Pancreas (tissue), 10 donors: Measurements from ENCODE around the gene MAP2K4. TPM values are rescaled to one million over a fixed set of nuclear protein-coding genes. Genes with fewer than 3 reads are reported as not detected.

Source experiments
- ATAC-seq, 4 donors: fragments of 200-7000 bp; cut with Tn5 transposase; one replicate each; pipeline versions ENCODE4 v1.8.0 to v1.9.1; 2020; ENCODE audit warnings: mild to moderate bottlenecking in 4 of 4, moderate library complexity in 4 of 4
- DNase-seq, 6 donors: peaks; one replicate each; pipeline ENCODE4 v3.0.0-alpha.2; 2020
- FAIRE-seq: peaks from 2 replicates; lab custom pipeline; 2012; peaks lifted over from hg19 to GRCh38; lab: Jason Lieb, UNC
- H3K27ac ChIP-seq, 4 donors: fragments of 200-600 bp; sonication (generic); 1 replicate in 3 of 4; 2 replicates in 1 of 4; pipeline versions ENCODE4 v1.5.0 to v1.8.0; 2020
- H3K27me3 ChIP-seq, 4 donors: fragments of 200-600 bp; one replicate each; pipeline ENCODE4 v1.8.0; 2021
- H3K36me3 ChIP-seq, 3 donors: fragments of 200-600 bp; sonication (generic) in 1 of 3; one replicate each; pipeline versions ENCODE4 v1.5.0 to v1.8.0; 2020 to 2021
- H3K4me1 ChIP-seq, 3 donors: fragments of 200-600 bp; one replicate each; pipeline ENCODE4 v1.8.0; 2021
- H3K4me3 ChIP-seq, 4 donors: fragments of 200-600 bp; sonication (generic) in 2 of 4; one replicate each; pipeline versions ENCODE4 v1.5.0 to v1.8.0; 2020 to 2021
- H3K9me3 ChIP-seq, 4 donors: fragments of 200-600 bp; one replicate each; pipeline ENCODE4 v1.8.0; 2021
- CTCF ChIP-seq, 4 donors: fragments of 200-600 bp; sonication (generic) in 3 of 4; IDR thresholded peaks; one replicate each; pipeline versions ENCODE4 v1.5.0 to v1.8.0; 2021; ENCODE audit warnings: antibody characterized with exemption in 4 of 4
- WGBS, 2 donors: extraction: QIAGEN DNeasy Blood & Tissue Kit; methylation state at CpG; one replicate each; pipeline ENCODE4 v1.1.7; 2013; 5-methylcytosine and 5-hydroxymethylcytosine counted together
- intact Hi-C, 3 donors: fragments of 100-400 bp; cut with DNase I; formaldehyde crosslinking; loops; one replicate each; pipeline versions ENCODE4 v1.11.1 to v1.14.2; 2022
- polyA plus RNA-seq, 2 donors: library from polyadenylated mRNA; stranded (reverse); fragments of 200-250 nt; gene quantifications; one replicate each; pipeline ENCODE4 v1.2.3, GENCODE V29; 2013
- total RNA-seq, 6 donors: library from RNA; stranded (reverse); fragmentation: NEBNext Ultra II Directional in 4 of 6; extraction: Animal tissue kit (Norgen Biotek cat#: 25700) in 4 of 6; gene quantifications; one replicate each; pipeline versions ENCODE4 v1.2.1 to v1.2.4, GENCODE V29; 2021 to 2023
- donor health status: healthy with polysubstance abuse.
- donor health status: DM: no; HTN: no; CAD: no; lungs with moderate emphysema.
- donor health status: DM: no; HTN: no; CAD: no.
- donor health status: control.
- donor health status: control.
- donor health status: Bipolar disorder and iron deficiency.
- donor health status: DM: yes; HTN: yes; CAD: no.
- donor health status: DM: no; HTN: no; CAD: no.
- donor health status: DM: no; HTN: no; CAD: no.
- donor health status: DM: yes; HTN: yes; CAD: no.

MAP2K4 gene
- total and polyA plus RNA-seq, 8 donors, result 4.9 to 20.4 (median 12.7) TPM

GRCh38 chr17:12127177-12127576 is 106.5 kb downstream of the MAP2K4 start:
- no peaks in the 10 kb centered on the region for H3K9me3 ChIP-seq
- no peak for FAIRE-seq
- no peak overlapping the region for H3K4me3 ChIP-seq
- 76 to 78% methylated on average over 2 of the region's 2 CpGs for WGBS, 2 donors
- intact Hi-C loops, result no loop called here
- TF ChIP-seq CTCF (IDR thresholded peaks at IDR 0.05), result no peak
- H3K27me3 ChIP-seq, result no peaks in the 10 kb centered on the region
- no peak for ATAC-seq
- peaks cover 0 to 38% (median 3%) of the 10 kb centered on the region in 3 donors for H3K36me3 ChIP-seq
- DNase-seq, result no peak
- no peak overlapping the region for H3K27ac ChIP-seq
- H3K4me1 ChIP-seq, result no peaks in the 10 kb centered on the region

GRCh38 chr17:12127667-12128066 is 107.0 kb downstream of the MAP2K4 start:
- intact Hi-C loops, result no loop called here
- H3K4me1 ChIP-seq, result no peaks in the 10 kb centered on the region
- FAIRE-seq, result no peak
- H3K27ac ChIP-seq, result no peak overlapping the region
- no peaks in the 10 kb centered on the region for H3K27me3 ChIP-seq
- WGBS, 2 donors, result 46 to 79% methylated on average over 2 of the region's 2 CpGs
- H3K4me3 ChIP-seq, result no peak overlapping the region
- no peak for TF ChIP-seq CTCF (IDR thresholded peaks at IDR 0.05)
- H3K9me3 ChIP-seq, result no peaks in the 10 kb centered on the region
- no peak for ATAC-seq
- no peak for DNase-seq
- H3K36me3 ChIP-seq, result peaks cover 0 to 38% (median 3%) of the 10 kb centered on the region in 3 donors

- DNase-seq, result no peak
- ATAC-seq, result no peak
- intact Hi-C loops, result no loop called here
- H3K4me1 ChIP-seq, result no peaks in the 10 kb centered on the region
- H3K36me3 ChIP-seq, result peaks cover 0 to 38% (median 3%) of the 10 kb centered on the region in 3 donors
- H3K4me3 ChIP-seq, result no peak overlapping the region
- H3K27me3 ChIP-seq, result no peaks in the 10 kb centered on the region
- FAIRE-seq, result no peak
- WGBS, 2 donors, result 90 to 93% methylated on average over 7 of the region's 7 CpGs
- H3K27ac ChIP-seq, result no peak overlapping the region
- no peak for TF ChIP-seq CTCF (IDR thresholded peaks at IDR 0.05)
- no peaks in the 10 kb centered on the region for H3K9me3 ChIP-seq
These were observed 108.3 kb downstream of the MAP2K4 start for GRCh38 chr17:12128946-12129345.

- no peak for TF ChIP-seq CTCF (IDR thresholded peaks at IDR 0.05)
- no peak overlapping the region for H3K4me3 ChIP-seq
- no peaks in the 10 kb centered on the region for H3K27me3 ChIP-seq
- no peak for DNase-seq
- no peak overlapping the region for H3K27ac ChIP-seq
- no peak for FAIRE-seq
- 92 to 94% methylated on average over 6 of the region's 6 CpGs for WGBS, 2 donors
- H3K36me3 ChIP-seq, result peaks cover 0 to 19% (median 0%) of the 10 kb centered on the region in 3 donors
- no peak for ATAC-seq
- intact Hi-C loops, result no loop called here
- no peaks in the 10 kb centered on the region for H3K4me1 ChIP-seq
- H3K9me3 ChIP-seq, result no peaks in the 10 kb centered on the region
These were observed 112.5 kb downstream of the MAP2K4 start for GRCh38 chr17:12133183-12133582.

GRCh38 chr17:12134101-12134500 is 113.4 kb downstream of the MAP2K4 start:
- FAIRE-seq (no peak), ATAC-seq (no peak), DNase-seq (no peak)
- Histone ChIP-seq H3K27ac (no peak overlapping the region), H3K9me3 (no peaks in the 10 kb centered on the region), H3K4me1 (no peaks in the 10 kb centered on the region), H3K27me3 (no peaks in the 10 kb centered on the region), H3K36me3 (peaks cover 0 to 10% (median 0%) of the 10 kb centered on the region in 3 donors), H3K4me3 (no peak overlapping the region)
- TF ChIP-seq CTCF (IDR thresholded peaks at IDR 0.05), result no peak
- WGBS, 2 donors, result 55 to 56% methylated on average over 3 of the region's 3 CpGs
- intact Hi-C loops, result no loop called here
